D721Med (cell line): ENCODE results near the gene CATSPER4.

Source experiments
- DNase-seq: peaks from one replicate; pipeline ENCODE4 v3.0.0; 2011; ENCODE audit warnings: low spot score; ENCODE audit not compliant: insufficient read length
- FAIRE-seq: peaks from 2 replicates; lab custom pipeline; 2011; peaks lifted over from hg19 to GRCh38; lab: Jason Lieb, UNC
- CTCF ChIP-seq: IDR thresholded peaks from 2 replicates; pipeline ENCODE4 v1.5.1; 2012; ENCODE audit warnings: mild to moderate bottlenecking, control low read depth; ENCODE audit not compliant: insufficient read depth; ENCODE audit errors: missing control alignments

Gene CATSPER4

GRCh38 chr1:26233903-26234643 is 43.7 kb downstream of the CATSPER4 start, which contains the start of gene CEP85:
CEP85 (plus strand) TSS chr1:26234200; CDS start chr1:26239784, 5,584 bp downstream.
- FAIRE-seq (no peak), DNase-seq (peak; percentile 75)
- TF ChIP-seq CTCF = peak; percentile 81

- TF ChIP-seq CTCF = no peak
- FAIRE-seq = no peak
- no peak for DNase-seq
Measured at GRCh38 chr1:26234644-26235370, 44.4 kb downstream of the CATSPER4 start.

- DNase-seq = no peak
Measured at GRCh38 chr1:26237230-26237966, 47.0 kb downstream of the CATSPER4 start.

DNA sequence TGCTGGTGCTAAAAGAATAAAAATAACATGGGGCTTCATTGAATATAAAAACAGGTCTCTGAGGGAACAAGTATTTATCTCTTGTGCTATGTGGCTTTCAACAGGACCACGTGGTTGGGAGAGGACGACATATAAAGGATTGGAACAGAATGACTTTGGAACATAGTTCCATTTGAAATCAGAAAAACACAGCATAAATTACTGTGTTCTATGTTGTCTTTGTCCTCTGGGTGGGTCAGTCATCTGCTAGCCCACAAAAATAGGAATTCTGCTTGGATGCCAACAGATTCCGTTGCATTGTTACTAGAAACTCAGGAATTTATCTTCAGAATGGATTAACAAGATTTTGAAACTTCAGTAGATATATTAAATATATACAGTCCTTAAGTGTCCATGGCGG is 49.5 kb downstream of the CATSPER4 start:
- no peak for DNase-seq

More at GRCh38 chr1:26237230-26237966, 47.0 kb downstream of the CATSPER4 start:
- FAIRE-seq = no peak
- no peak for TF ChIP-seq CTCF

More for the DNA sequence above, 49.5 kb downstream of the CATSPER4 start:
- TF ChIP-seq CTCF = no peak
- no peak for FAIRE-seq
